HK-2 (cell line): ENCODE measurements around the gene SPDYE2.
"Not testable (repeated sequence)": the region's sequence is repeated elsewhere in the genome, so short reads cannot be mapped to it uniquely, and the experiment has no call there.

ENCODE experiments used
- DNase-seq: peaks from one replicate; pipeline ENCODE4 v3.0.0-alpha.2; 2018; ENCODE audit not compliant: unreplicated experiment

Gene SPDYE2

DNA sequence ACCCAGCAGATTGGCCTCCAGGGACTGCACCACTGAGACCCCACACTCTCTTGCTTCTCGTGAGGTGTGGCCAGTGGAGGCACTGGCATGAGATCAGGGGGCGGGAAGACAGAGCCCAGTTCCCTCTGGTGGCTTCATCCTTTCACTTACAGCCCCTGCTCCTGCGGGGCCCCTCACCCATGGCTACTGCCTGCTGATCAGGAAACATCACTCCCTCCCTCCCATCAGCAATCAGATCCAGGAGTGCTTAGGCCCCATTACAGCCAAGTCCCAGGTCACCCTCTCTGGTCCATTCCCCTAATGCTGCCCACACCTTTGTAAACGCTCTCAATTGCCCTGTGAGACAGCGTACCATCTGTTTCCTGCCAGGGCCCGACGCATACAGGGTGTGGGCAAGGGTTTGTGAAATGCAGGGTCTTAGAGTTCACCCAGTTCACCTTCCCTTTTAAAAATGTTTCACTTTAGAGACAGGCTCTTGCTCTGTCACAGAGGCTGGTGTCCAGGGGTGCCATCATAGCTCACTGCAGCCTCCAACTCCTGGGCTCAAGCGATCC, 15.9 kb upstream of the SPDYE2 start:
- DNase-seq: not testable (repeated sequence)

GRCh38 chr7:102540604-102541003, 10.4 kb upstream of the SPDYE2 start:
- DNase-seq: not testable (repeated sequence)

DNA sequence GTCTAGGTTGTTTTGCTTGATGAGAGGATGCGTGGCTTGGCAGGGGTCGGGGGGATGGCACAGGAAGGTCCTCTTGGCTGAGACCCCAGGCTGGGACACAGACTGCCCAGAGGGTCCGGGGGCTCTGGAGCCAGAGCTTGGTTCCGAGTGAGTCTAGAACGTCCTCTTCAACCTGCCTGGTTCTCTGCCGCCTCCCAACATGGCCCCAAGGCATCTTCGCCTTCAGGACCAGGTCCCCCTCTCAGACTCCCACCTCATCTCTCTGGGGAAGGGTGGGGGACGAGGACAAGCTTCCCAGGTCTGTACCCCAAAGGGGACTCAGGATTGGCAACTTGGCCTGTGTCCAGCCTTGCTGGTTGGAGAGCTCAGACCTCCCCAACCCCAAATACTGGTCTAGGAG, 8.9 kb upstream of the SPDYE2 start:
- not testable (repeated sequence) for DNase-seq

GRCh38 chr7:102542771-102543170, 8.3 kb upstream of the SPDYE2 start:
- DNase-seq: not testable (repeated sequence)

GRCh38 chr7:102543596-102543995, 7.4 kb upstream of the SPDYE2 start, which contains the start of gene UPK3BL2:
Gene UPK3BL2, minus strand, starts transcription at chr7:102543696. Its CDS starts 60 bp downstream, at chr7:102543636.
- not testable (repeated sequence) for DNase-seq

GRCh38 chr7:102544372-102544771, 6.7 kb upstream of the SPDYE2 start:
- not testable (repeated sequence) for DNase-seq

- DNase-seq: not testable (repeated sequence)
These were observed 5.7 kb upstream of the SPDYE2 start for GRCh38 chr7:102545288-102545687.

GRCh38 chr7:102546353-102546752, 4.7 kb upstream of the SPDYE2 start:
- not testable (repeated sequence) for DNase-seq

- DNase-seq: not testable (repeated sequence)
These were observed 17.6 kb downstream of the SPDYE2 start for GRCh38 chr7:102568620-102569019.

DNA sequence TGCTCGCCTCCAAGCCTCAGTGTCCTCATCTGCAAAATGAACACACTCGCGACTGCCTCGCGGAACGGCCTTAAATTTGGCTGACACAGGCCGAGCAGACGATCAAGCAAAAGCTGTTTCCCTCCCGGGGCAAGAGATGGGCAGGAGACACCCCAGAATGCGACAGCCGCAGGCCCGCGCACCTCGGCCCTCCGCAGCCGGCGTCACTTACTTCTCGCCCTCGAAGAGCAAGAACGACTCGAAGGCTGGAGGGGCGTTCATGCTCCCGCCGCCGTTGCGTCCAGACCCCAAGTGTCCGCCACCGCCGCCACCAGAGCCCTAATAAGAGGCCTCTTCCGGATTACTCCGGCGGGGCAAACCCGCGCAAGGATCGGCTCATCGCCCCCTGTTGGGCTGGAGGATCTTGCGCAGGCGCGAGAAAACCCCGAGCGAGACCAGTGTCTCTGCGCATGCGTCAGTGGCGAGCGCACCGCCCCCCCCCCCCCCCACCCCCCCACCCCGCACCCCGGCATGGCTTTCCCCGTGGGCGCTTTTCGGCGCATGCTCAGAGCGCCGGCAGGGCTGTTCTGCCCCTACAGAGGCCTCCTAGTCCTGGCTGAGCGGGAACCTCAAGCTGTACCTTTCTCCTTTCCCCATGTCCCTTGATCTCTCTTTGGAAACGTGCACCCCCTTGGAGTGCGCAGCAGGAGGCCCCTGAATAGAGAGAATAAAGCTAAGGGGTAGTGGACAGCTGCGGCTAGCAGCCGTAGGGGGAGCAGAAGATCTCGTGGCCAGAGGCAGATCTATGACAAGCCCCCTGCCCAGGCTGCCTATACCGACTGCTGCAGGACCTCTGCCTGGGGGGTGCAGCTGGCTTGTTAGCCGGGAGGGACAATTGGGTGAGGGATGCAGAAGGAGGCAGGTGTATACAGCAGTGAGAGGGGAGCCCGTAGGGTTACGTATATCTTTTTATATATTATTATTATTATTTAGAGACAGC, 21.5 kb downstream of the SPDYE2 start, which contains the start of gene POLR2J3:
Gene POLR2J3, minus strand, starts transcription at position 323 of the 979 bp plus-strand sequence. Its CDS starts 62 bp downstream, at position 261.
- DNase-seq: peak; percentile 100

GRCh38 chr7:102574607-102575006, 23.6 kb downstream of the SPDYE2 start:
- DNase-seq: not testable (repeated sequence)

- not testable (repeated sequence) for DNase-seq
These were observed 25.3 kb downstream of the SPDYE2 start for GRCh38 chr7:102576363-102576762.

DNA sequence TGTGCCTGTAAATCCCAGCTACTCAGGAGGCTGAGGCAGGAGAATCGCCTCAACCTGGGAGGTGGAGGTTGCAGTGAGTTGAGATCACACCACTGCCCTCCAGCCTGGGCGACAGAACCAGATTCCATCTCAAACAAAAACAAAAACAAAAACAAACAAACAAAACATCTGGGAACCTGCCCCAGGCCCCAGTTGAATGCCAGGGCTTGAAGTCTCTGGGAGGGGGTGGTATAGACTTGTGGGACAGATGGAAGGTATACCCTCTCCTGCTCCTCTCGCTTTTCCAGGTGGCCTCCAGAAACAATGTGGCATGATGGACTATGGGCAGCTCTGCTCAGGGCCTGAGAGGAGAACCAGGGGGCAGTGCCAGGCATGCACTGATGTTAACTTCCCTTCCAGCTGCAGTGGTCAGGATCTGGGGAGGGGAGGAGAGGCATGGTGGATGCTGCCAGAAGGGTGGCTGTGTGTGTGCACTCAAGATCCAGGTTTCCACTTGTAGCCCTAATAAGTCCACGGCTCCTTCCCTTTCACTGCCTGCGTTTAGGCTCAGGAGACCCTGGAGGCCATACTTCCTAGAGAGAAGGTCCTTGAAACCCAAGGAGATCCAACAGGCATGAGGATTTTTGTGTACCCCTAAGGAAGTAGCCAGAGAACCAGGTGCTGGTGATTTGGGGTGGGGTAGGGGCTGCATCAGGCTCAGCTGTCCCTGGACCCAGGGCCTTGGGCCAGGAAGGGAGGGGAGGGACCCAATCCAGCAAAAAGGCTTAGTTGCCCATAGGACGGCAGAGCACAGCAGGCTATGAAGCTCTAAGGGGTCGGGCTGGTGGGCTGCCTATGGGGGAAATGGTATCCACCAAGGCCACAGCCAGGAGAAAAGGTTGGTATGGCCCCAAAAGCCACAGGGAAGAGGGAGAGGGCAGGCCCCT, 26.6 kb downstream of the SPDYE2 start:
- DNase-seq: not testable (repeated sequence)

DNA sequence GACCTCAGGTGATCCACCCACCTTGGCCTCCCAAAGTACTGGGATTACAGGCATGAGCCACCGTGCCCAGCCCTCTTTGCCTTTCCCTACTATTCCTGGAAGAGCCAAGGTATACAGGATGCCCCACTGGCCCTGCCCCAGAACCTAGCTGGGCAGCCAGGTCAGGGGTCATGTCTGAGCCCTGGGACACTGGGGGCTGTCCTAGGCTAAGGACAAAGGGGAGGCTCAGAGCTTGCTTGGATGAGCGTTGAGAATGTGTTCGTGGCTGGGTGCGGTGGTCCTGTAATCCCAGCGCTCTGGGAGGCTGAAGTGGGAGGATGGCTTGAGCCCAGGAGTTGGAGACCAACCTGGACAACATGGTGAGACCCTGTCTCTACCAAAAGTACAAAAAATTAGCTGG, 27.5 kb downstream of the SPDYE2 start:
- not testable (repeated sequence) for DNase-seq

DNA sequence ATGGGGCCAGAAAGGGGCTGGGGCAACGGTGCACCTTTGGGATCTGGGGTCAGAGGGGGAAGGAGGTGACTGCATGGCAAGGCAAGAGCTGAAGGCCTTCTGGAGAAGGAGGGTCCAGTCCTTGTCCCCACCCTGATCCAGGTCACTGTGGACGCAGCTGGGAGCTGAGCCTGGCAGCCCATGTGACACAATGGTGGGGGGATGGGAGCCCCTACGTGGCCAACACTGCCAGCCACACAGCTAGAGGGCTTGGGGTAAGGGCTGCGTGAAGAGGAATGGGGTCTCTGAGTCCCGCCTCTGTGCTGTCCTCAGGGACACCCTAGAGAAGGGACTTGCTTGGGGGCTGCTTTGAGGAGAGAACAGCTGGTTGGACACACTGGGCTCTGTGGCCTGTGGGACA, 30.7 kb downstream of the SPDYE2 start:
- not testable (repeated sequence) for DNase-seq

GRCh38 chr7:102583495-102583894, 32.5 kb downstream of the SPDYE2 start:
- DNase-seq: not testable (repeated sequence)

DNA sequence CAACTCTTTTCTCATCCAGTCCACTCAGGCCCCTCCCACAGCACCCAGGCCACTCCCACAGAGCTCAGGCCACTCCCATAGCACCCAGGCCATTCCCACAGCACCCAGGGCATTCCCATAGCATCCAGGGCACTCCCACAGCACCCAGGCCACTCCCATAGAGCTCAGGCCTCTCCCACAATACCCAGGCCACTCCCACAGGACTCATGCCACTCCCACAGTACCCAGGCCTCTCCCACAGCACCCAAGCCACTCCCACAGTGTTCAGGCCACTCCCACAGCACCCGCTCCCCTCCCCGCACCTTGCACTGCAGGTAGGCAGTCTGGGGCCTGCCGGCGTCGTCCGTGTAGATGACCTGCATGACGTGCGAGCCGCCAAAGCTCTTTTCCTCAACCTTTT, 38.8 kb downstream of the SPDYE2 start:
- DNase-seq: not testable (repeated sequence)

GRCh38 chr7:102592477-102593019, 41.5 kb downstream of the SPDYE2 start:
- not testable (repeated sequence) for DNase-seq

DNA sequence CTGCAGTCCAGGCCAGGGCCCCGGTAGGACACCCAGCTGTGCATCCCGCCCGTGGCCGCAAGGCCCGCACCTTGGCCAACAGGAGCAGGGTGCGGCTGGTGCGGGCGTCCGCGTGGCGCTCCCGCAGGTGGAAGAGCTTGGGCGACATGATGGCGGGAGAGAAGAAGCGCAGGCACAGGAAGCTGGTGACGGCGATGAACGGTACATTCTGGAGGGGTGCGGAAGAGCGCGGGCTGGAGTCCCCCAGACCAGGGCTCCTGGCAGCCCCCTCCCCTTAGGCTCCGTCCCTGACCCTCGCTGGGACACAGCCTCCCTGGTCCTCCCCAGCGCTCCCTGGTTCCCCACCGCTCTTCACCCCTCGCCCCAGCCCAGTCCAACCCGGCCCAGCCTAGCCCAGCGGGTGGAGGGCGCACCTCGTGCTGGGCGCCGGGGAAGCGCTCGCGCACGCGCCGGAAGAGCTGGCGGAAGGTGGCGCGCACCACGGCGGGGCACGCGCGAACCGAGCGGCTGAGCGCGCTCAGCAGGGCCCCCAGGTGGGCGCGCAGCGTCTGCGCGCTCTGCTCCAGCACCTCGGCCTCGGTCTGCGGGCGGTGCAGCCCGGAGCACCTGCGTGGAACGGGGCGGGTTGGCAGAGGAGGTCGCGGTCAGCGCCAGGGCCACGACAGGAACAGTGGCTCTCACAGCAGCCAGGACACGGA, 42.8 kb downstream of the SPDYE2 start:
- not testable (repeated sequence) for DNase-seq

GRCh38 chr7:102596036-102596435, 45.0 kb downstream of the SPDYE2 start:
- not testable (repeated sequence) for DNase-seq
